HEK293 (cell line): ENCODE data around the gene BTBD16.

Source experiments
- CTCF ChIA-PET: fragments of 350-600 bp; formaldehyde crosslinking; extraction: SDS; loops from one replicate; lab custom pipeline; 2021; ENCODE audit warnings: antibody characterized with exemption; lab: Yijun Ruan, JAX
- POLR2A ChIA-PET: fragments of 300-600 bp; formaldehyde crosslinking; extraction: SDS; loops from one replicate; lab custom pipeline; 2020; ENCODE audit warnings: antibody characterized with exemption, inconsistent platforms; lab: Yijun Ruan, JAX
- H3K27ac ChIP-seq: fragments of 200-500 bp; sonication (Bioruptor generic); 2 replicates; pipeline ENCODE4 v1.5.1; 2014; ENCODE audit warnings: low read depth, low read length, control low read depth, inconsistent platforms; ENCODE audit errors: extremely low read depth
- H3K36me3 ChIP-seq, 2 experiments: fragments of 200-500 bp in 1 of 2; sonication (Bioruptor generic) in 1 of 2; 1 replicate in 1 of 2; 2 replicates in 1 of 2; pipeline ENCODE4 v1.5.1; 2014 to 2017; ENCODE audit warnings: inconsistent platforms in 2 of 2, low read length in 2 of 2; ENCODE audit not compliant: control insufficient read depth in 2 of 2, insufficient read depth in 1 of 2
- H3K4me1 ChIP-seq: fragments of 200-500 bp; sonication (Bioruptor generic); 2 replicates; pipeline ENCODE4 v1.5.1; 2014; ENCODE audit warnings: mild to moderate bottlenecking, low read length, inconsistent platforms; ENCODE audit not compliant: control insufficient read depth, insufficient read depth
- H3K4me3 ChIP-seq: 2 replicates; pipeline ENCODE4 v1.5.1; 2011; ENCODE audit warnings: low read depth, mild to moderate bottlenecking, control low read depth, low read length, moderate library complexity
- H3K9me3 ChIP-seq: fragments of 200-500 bp; sonication (Bioruptor generic); 2 replicates; pipeline ENCODE4 v1.5.1; 2014; ENCODE audit warnings: low read depth, low read length, inconsistent platforms; ENCODE audit not compliant: control insufficient read depth, insufficient read depth
- GFI1B ChIP-seq: fragments of 450-650 bp; formaldehyde crosslinking; IDR thresholded peaks from 2 replicates; pipeline ENCODE4 v1.5.1; 2016; ENCODE audit warnings: missing biosample characterization, missing genetic modification characterization
- HIC1 ChIP-seq: fragments of 450-650 bp; formaldehyde crosslinking; IDR thresholded peaks from 2 replicates; pipeline ENCODE4 v1.5.1; 2016; ENCODE audit warnings: missing biosample characterization, missing genetic modification characterization
- HOXD13 ChIP-seq: sonication (generic); formaldehyde crosslinking; IDR thresholded peaks from 2 replicates; pipeline ENCODE4 v1.8.0; 2022; ENCODE audit warnings: missing genetic modification reagents, borderline replicate concordance
- KLF10 ChIP-seq: fragments of 450-650 bp; IDR thresholded peaks from 2 replicates; pipeline ENCODE4 v1.5.1; 2018; ENCODE audit warnings: missing biosample characterization, mild to moderate bottlenecking, missing genetic modification characterization
- KLF8 ChIP-seq: fragments of 450-650 bp; formaldehyde crosslinking; IDR thresholded peaks from 2 replicates; pipeline ENCODE4 v1.5.1; 2016; ENCODE audit warnings: missing biosample characterization, missing genetic modification characterization
- PRDM2 ChIP-seq: fragments of 450-650 bp; formaldehyde crosslinking; IDR thresholded peaks from 2 replicates; pipeline ENCODE4 v1.5.1; 2016; ENCODE audit warnings: missing biosample characterization, missing genetic modification characterization, borderline replicate concordance
- SP3 ChIP-seq: fragments of 450-650 bp; formaldehyde crosslinking; IDR thresholded peaks from 2 replicates; pipeline ENCODE4 v1.5.1; 2016; ENCODE audit warnings: missing biosample characterization, missing genetic modification characterization
- WT1 ChIP-seq: fragments of 450-650 bp; formaldehyde crosslinking; IDR thresholded peaks from 2 replicates; pipeline ENCODE4 v1.5.1; 2016; ENCODE audit warnings: missing biosample characterization, missing genetic modification characterization
- ZFHX2 ChIP-seq: fragments of 450-650 bp; formaldehyde crosslinking; conservative IDR thresholded peaks from 2 replicates; pipeline ENCODE4 v1.5.1; 2016; ENCODE audit warnings: missing biosample characterization, missing genetic modification characterization
- ZFP41 ChIP-seq: fragments of 450-650 bp; formaldehyde crosslinking; IDR thresholded peaks from 2 replicates; pipeline ENCODE4 v1.5.1; 2016; ENCODE audit warnings: missing biosample characterization, missing genetic modification characterization, borderline replicate concordance
- ZNF132 ChIP-seq: fragments of 450-650 bp; formaldehyde crosslinking; IDR thresholded peaks from 2 replicates; pipeline ENCODE4 v1.5.1; 2017; ENCODE audit warnings: missing biosample characterization, missing genetic modification characterization, borderline replicate concordance
- ZNF426 ChIP-seq: fragments of 450-650 bp; formaldehyde crosslinking; IDR thresholded peaks from 2 replicates; pipeline ENCODE4 v1.5.1; 2017; ENCODE audit warnings: missing biosample characterization, missing genetic modification characterization, mild to moderate bottlenecking, inconsistent platforms, moderate library complexity
- ZNF530 ChIP-seq: fragments of 450-650 bp; formaldehyde crosslinking; IDR thresholded peaks from 2 replicates; pipeline ENCODE4 v1.5.1; 2016; ENCODE audit warnings: low read depth, missing biosample characterization, missing genetic modification characterization
- ZNF558 ChIP-seq: fragments of 450-650 bp; formaldehyde crosslinking; IDR thresholded peaks from 2 replicates; pipeline ENCODE4 v1.5.1; 2016; ENCODE audit warnings: missing biosample characterization, missing genetic modification characterization
- ZNF658 ChIP-seq: fragments of 450-650 bp; formaldehyde crosslinking; IDR thresholded peaks from 2 replicates; pipeline ENCODE4; 2016; ENCODE audit warnings: missing biosample characterization, missing genetic modification characterization
- ZNF664 ChIP-seq: fragments of 450-650 bp; formaldehyde crosslinking; IDR thresholded peaks from 2 replicates; pipeline ENCODE4 v1.5.1; 2016; ENCODE audit warnings: missing biosample characterization, missing genetic modification characterization
- ZNF776 ChIP-seq: fragments of 450-650 bp; formaldehyde crosslinking; IDR thresholded peaks from 2 replicates; pipeline ENCODE4 v1.5.0; 2017; ENCODE audit warnings: missing biosample characterization, missing genetic modification characterization, borderline replicate concordance
- ZSCAN16 ChIP-seq: fragments of 450-650 bp; formaldehyde crosslinking; IDR thresholded peaks from 2 replicates; pipeline ENCODE4 v1.5.1; 2016; ENCODE audit warnings: missing biosample characterization, missing genetic modification characterization

Gene BTBD16

DNA sequence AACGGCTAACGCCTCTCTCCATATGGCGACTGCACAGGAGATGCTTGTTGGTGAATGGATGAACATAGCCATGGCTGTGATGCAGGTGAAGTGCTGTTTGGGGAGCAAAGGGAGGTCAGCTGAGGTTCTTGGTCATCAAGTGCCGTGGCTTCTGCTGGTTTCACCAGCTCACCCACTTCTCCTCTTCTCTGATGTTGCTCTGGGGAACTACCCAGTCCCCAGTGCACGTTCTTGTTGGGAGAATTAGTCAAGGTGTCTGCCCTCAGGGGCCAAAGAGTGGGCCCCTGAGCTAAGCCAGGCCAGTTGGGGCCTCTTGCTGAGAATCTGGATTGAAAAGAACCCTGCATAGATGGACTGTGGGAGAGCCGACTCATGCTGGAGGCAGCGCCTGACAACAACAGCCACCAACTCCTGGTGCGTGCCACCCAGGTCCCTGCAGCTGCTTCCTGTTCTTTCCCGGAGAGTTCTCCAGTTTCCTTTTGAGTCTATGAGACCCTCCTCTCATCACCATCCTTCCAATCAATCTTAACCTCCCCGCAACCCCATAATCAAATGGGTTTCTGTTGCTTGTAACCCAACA, 3.0 kb downstream of the BTBD16 start:
- Histone ChIP-seq H3K4me1 (no peaks in the 10 kb centered on the region), H3K4me3 (no peak overlapping the region), H3K36me3 (no peaks in the 10 kb centered on the region), H3K27ac (no peak overlapping the region), H3K9me3 (no peaks in the 10 kb centered on the region)
- ChIA-PET POLR2A (no interaction called here), CTCF (interaction anchor here (1.0 kb wide), 1 partner anchor 24 kb away, joined by 3 read pairs; no protein-coding TSS in a partner anchor)
- no peak for TF ChIP-seq ZNF558 (tag by site-specific recombination)

GRCh38 chr10:122276611-122277208, 5.6 kb downstream of the BTBD16 start:
- POLR2A ChIA-PET = interaction anchor here (0.7 kb wide), 2 partner anchors 83 to 706 kb away, joined by 3 to 5 read pairs; no protein-coding TSS in a partner anchor
- CTCF ChIA-PET = interaction anchor here (1.0 to 1.9 kb wide), 4 partner anchors 9 to 223 kb away, joined by 4 to 11 read pairs (median 4); no protein-coding TSS in a partner anchor

More at GRCh38 chr10:122276611-122277208, 5.6 kb downstream of the BTBD16 start:
- Histone ChIP-seq H3K4me1 (no peaks in the 10 kb centered on the region), H3K9me3 (no peaks in the 10 kb centered on the region), H3K4me3 (no peak overlapping the region), H3K36me3 (no peaks in the 10 kb centered on the region), H3K27ac (no peak overlapping the region)
- no peak for TF ChIP-seq PRDM2 (tag by site-specific recombination)
- no peak for TF ChIP-seq ZNF530 (tag by site-specific recombination)
- TF ChIP-seq ZNF658 (tag by site-specific recombination) = no peak
- TF ChIP-seq KLF10 (tag by site-specific recombination) = no peak
- TF ChIP-seq ZNF776 (tag by site-specific recombination) = no peak
- TF ChIP-seq WT1 (tag by site-specific recombination) = no peak
- TF ChIP-seq ZNF664 (tag by site-specific recombination) = no peak
- TF ChIP-seq ZFHX2 (tag by site-specific recombination) = no peak
- no peak for TF ChIP-seq GFI1B (tag by site-specific recombination)
- no peak for TF ChIP-seq ZNF132 (tag by site-specific recombination)
- TF ChIP-seq ZSCAN16 (tag by site-specific recombination) = no peak
- no peak for TF ChIP-seq ZNF426 (tag by site-specific recombination)
- TF ChIP-seq ZFP41 = no peak
- no peak for TF ChIP-seq KLF8 (tag by site-specific recombination)
- TF ChIP-seq HIC1 = no peak
- no peak for TF ChIP-seq ZNF558 (tag by site-specific recombination)
- TF ChIP-seq HOXD13 (CRISPR knock-in tag) = no peak
- TF ChIP-seq SP3 = no peak
